ENCODE measurements around the gene PCDHA1.

DNA sequence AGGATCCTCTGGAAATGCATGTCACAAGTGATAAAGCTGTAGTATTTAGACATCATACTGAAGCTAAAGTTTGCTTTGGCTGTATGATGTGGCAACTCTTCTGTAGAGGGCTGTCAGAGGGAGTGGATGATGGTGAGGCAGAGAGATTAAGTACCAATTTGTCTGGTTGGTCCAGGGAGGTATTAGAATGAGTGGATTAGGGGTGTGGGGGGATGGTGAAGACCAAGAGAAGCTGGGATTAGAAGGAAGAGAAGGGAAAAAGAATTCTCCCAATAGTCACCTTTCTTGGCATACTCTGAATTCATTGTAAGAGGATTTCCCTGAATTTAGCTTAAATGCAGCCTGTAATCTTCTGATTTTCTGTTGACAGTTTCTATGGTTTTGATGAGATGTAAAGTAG, 183.9 kb downstream of the PCDHA1 start:
- TF ChIP-seq, protein P1, sequence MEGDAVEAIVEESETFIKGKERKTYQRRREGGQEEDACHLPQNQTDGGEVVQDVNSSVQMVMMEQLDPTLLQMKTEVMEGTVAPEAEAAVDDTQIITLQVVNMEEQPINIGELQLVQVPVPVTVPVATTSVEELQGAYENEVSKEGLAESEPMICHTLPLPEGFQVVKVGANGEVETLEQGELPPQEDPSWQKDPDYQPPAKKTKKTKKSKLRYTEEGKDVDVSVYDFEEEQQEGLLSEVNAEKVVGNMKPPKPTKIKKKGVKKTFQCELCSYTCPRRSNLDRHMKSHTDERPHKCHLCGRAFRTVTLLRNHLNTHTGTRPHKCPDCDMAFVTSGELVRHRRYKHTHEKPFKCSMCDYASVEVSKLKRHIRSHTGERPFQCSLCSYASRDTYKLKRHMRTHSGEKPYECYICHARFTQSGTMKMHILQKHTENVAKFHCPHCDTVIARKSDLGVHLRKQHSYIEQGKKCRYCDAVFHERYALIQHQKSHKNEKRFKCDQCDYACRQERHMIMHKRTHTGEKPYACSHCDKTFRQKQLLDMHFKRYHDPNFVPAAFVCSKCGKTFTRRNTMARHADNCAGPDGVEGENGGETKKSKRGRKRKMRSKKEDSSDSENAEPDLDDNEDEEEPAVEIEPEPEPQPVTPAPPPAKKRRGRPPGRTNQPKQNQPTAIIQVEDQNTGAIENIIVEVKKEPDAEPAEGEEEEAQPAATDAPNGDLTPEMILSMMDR (IDR thresholded peaks at IDR 0.05), result no peak
- TF ChIP-seq POLR2A (IDR thresholded peaks at IDR 0.05) (no peak), POLR2AphosphoS5 (IDR thresholded peaks at IDR 0.05) (no peak)
